Renal cortex interstitium (tissue), 15 donors: ENCODE results near the gene OR52A5. TPM values are rescaled to one million over a fixed set of nuclear protein-coding genes. Genes with fewer than 3 reads are reported as not detected.
"Not testable (repeated sequence)": the region's sequence is repeated elsewhere in the genome, so short reads cannot be mapped to it uniquely, and the experiment has no call there.

ENCODE experiments used
- DNase-seq, 11 donors: peaks; one replicate each; pipeline ENCODE4 v3.0.0-alpha.2; 2013; ENCODE audit warnings: low read depth in 9 of 11, low spot score in 4 of 11; ENCODE audit errors: extremely low read depth in 1 of 11
- long read RNA-seq, 16 experiments: transcript quantifications; one replicate each; lab custom pipeline, GENCODE V29; 2026
- polyA plus RNA-seq, 3 donors: library from polyadenylated mRNA; unstranded; fragments of 120-200 nt; gene quantifications; one replicate each; pipeline ENCODE4 v1.2.1, GENCODE V29; 2013; ENCODE audit not compliant: insufficient read length in 3 of 3

The OR52A5 gene
- polyA plus RNA-seq: not detected
- long read RNA-seq, donor 1: 0 reads
- long read RNA-seq, donor 2: 0 reads
- long read RNA-seq, donor 3: 0 reads
- long read RNA-seq, donor 4: 0 reads
- long read RNA-seq, donor 5: 0 reads
- long read RNA-seq, donor 6: 0 reads
- long read RNA-seq, donor 7: 0 reads
- long read RNA-seq, donor 8: 0 reads
- long read RNA-seq, donor 9: 0 reads
- long read RNA-seq, donor 10: 0 reads
- long read RNA-seq, donor 11: 0 reads
- long read RNA-seq, donor 12: 0 reads
- long read RNA-seq, donor 13: 0 reads
- long read RNA-seq, donor 14: 0 reads
- long read RNA-seq, donor 15: 0 reads
- long read RNA-seq, donor 16: 0 reads

DNA sequence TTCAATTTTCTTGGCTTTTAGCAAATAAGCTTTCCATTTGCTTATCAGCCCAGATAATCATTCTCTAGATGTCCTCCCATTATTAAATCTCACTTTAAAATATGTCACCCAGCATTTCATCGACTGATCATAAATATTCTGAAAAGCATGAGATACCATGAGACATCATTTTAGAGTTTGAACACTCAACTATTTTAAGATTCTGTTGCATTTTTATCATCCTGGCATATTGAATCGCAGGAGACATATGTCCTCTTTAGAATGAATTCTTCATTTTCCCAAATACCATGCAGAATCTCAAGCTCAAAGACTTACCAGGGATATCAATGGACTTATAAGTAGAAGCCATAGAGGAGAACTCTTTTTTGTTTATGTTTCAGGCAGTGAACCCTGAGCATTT, at the start of gene OR52A5:
TSS of gene OR52A5 (minus strand) at position 361 of the 400 bp plus-strand sequence. CDS start 5,714 bp downstream, outside the sequence.
- DNase-seq: no peak

DNA sequence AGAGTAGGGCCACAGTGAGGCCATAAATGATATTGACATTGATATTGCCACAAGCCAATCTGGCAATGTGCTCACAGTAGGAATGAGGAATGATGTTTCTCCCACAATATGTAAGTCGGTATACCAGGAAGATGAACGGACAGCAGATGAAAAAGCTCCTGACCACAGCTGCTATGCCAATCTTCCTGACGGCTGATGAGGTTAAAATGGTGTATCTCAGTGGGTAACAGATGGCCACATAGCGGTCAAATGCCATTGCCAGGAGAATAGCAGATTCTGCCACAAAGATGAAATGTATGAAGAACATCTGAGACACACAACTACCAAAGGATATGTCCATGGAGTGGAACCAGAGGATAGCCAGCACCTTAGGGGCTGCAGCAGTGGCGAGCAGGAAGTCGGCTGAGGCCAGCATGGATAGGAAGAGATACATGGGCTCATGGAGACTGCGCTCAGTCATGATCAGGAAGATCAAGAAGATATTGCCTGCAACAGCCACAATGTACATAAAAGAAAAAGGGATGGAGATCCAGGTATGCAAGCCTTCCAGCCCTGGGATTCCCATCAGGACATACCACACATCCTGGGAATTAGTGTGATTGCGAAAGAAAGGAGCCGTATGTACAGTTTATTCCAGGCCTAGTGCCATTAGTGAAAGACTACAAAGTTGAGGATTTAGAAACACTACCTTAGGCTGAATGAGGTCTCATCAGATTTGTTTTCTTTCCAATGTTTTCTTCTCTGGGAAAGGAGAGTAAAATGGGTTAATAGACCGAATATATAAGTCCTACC, 40.1 kb upstream of the OR52A5 start:
- DNase-seq: no peak

DNA sequence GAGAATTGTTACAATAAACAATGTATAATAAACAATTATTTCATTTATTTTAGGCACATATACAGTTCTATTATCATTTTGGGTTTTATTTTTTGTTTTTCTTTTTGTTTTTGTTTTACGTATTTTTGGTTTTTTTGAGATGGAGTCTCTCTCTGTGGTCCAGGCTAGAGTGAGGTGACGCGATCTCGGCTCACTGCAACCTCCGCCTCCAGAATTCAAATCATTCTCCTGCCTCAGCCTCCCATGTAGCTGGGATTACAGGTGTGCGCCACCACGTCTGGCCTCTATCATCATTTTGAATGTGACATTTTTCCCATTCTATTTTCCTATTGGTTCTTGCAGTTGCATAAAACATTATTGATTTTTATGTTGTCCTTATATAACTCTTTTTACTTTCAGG, 36.8 kb upstream of the OR52A5 start:
- DNase-seq: no peak

DNA sequence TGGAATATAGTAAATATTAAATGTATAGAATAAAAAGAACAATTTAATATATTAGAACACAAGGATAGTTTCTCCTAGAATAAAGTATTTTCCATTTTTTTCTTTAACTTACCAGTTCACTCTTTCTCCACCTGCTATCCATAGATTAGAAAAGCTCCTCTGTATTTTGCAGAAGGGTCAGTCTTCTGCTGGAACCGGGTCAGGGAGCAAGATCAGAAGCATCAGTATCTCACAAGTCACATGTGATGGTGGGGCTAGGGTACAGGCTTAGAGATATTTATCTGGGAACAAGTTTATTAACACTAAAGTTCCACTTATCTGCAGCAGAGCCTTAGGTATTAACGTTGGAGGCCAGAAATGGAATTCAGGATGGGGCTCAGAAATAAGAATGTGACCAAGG, 33.7 kb upstream of the OR52A5 start:
- DNase-seq: no peak

GRCh38 chr11:5165898-5166297, 27.7 kb upstream of the OR52A5 start:
- DNase-seq: not testable (repeated sequence)

DNA sequence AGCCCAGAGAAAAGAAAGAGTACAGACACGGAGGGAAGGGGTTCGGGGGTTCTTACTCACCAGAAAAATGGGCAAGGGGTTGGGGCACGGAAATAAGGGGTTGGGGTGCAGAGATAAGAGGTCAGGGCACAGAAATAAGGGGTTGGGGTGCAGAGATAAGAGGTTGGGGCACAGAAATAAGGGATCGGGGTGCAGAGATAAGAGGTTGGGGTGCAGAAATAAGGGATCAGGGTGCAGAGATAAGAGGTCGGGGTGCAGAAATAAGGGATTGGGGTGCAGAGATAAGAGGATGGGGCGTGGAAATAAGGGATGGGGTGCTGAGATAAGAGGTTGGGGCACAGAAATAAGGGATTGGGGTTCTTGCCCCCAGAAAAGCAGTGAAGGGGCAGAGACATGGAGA, 26.7 kb upstream of the OR52A5 start:
- not testable (repeated sequence) for DNase-seq

DNA sequence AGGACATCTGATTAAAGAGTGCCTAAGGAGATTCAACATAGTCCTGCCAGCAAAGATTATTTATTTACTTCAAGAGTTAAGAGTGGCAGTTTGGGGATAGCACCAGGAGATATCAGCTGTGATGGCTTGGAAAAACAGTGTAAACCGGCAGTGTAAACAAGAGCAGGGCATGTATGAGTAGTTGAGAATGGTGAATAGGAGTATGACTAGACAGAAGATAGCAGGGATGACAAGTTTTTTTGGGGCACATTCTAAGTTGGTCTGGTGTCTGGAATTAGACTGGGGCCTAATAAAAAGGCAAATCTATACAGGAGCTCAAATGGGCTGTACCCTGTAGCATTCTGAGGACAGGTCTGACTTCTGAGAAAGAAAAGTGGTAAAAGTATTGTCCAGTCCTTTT, 22.9 kb upstream of the OR52A5 start:
- not testable (repeated sequence) for DNase-seq

- not testable (repeated sequence) for DNase-seq
These were observed 22.1 kb upstream of the OR52A5 start for GRCh38 chr11:5160217-5160616.

- no peak for DNase-seq
These were observed 21.6 kb upstream of the OR52A5 start for GRCh38 chr11:5159806-5160205.

DNA sequence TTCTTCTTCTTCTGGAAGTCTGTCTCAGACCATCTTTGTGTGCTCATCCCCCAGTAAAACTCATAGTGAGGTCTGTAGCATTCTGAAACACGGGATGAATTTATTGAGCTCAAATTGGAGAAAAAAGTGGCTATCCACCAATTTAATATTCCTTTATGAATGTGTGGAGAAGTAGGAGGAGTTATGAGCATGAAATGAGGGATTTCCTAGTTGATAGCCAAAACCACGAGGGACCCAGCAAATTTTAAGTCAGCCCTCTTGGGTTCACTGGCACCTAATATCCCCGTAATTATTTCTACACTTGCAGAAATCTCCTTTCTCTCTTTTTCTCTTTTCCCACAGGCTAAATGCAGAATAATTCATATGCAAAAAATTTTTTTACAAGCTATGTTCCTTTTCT, 16.5 kb upstream of the OR52A5 start, which contains the start of gene OR52A1:
TSS of gene OR52A1 (minus strand) at position 101 of the 400 bp plus-strand sequence. CDS start 2,388 bp downstream, outside the sequence.
- no peak for DNase-seq

- no peak for DNase-seq
These were observed 15.6 kb upstream of the OR52A5 start for GRCh38 chr11:5153574-5154431.

DNA sequence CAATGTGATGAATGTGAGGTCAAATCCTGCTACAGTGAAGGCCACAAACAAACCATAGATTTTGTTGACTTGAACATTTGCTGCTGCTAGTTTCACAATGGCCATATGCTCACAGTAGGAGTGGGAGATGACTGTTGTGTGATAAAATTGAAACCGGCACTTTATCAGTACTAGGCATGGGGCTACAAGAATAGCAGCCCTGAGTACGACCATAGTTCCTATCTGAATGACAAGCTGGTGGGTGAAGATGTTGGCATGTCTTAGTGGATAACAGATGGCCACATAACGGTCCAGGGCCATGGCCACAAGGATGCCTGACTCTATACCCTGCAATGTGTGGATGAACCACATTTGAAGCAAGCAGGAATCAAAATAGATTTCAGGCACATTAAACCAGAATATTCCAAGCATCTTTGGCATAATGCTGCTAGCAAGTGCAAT, 13.6 kb upstream of the OR52A5 start:
- no peak for DNase-seq

GRCh38 chr11:5144206-5144605, 6.0 kb upstream of the OR52A5 start:
- DNase-seq: not testable (repeated sequence)

GRCh38 chr11:5137014-5137413, 1.1 kb downstream of the OR52A5 start:
- DNase-seq: no peak

GRCh38 chr11:5136261-5136660, 1.9 kb downstream of the OR52A5 start:
- no peak for DNase-seq

- DNase-seq: no peak
These were observed 6.4 kb downstream of the OR52A5 start for GRCh38 chr11:5131584-5132335.

DNA sequence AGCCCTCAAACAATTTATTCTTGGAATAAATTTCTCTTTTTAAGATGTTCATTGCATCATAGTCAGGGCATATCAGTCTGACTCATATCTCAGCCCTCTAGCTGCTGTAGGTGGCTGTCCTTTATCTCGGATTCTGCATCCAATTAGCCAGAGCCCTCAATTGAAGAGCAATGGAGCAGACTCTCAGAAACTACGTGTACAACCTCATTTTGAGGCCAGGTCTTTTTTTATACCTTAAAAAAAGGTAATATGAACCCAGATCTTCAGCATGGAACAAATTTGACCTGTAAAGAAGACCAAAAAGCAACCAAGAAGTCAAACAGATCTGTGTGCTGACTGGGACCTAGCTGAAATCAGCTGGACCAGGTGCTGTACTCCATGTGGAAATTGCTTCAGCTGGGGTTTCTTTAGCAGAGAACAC, 8.7 kb downstream of the OR52A5 start:
- DNase-seq: no peak

DNA sequence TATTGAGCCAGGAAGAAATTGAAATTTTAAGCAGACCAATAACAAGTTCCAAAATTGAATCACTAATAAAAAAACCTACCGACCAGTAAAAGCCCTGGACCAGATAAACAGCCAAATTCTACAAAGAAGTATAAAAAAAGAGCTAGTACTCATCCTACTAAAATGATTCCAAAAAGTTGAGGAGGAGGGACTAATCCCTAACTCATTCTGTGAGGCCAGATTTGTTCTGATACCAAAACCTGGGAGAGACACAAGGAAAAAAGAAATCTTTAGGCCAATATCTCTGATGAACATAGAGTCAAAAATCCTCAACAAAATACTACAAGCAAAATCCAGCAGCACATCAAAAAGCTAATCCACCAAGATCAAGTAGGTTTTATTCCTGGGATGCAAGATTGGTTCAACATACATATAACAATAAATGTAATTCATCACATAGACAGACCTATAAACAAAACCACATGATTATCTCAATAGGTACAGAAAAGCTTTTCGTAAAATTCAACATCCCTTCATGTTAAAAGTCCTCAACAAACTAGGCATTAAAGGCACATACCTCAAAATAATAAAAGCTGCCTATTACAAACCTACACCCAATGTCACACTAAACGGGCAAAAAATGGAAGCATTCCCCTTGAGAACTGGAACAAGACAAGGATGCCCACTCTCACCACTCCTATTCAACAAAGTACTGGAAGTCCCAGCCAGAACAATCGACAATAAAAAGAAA, 13.1 kb downstream of the OR52A5 start:
- no peak for DNase-seq
